ENCODE data around the gene CARM1.
"Not testable (repeated sequence)": the region's sequence is repeated elsewhere in the genome, so short reads cannot be mapped to it uniquely, and the experiment has no call there.

CARM1 gene

GRCh38 chr19:10935371-10936059 lies 64.2 kb downstream of the CARM1 start:
- DNase-seq: no peak

GRCh38 chr19:10936661-10937084 lies 65.3 kb downstream of the CARM1 start:
- peak; percentile 81 for DNase-seq

- not testable (repeated sequence) for DNase-seq
Measured at GRCh38 chr19:10941649-10942048, 70.3 kb downstream of the CARM1 start.

- DNase-seq: not testable (repeated sequence)
Measured at GRCh38 chr19:10943412-10943811, 72.1 kb downstream of the CARM1 start.

- DNase-seq: no peak
Measured at GRCh38 chr19:10945264-10945663, 73.9 kb downstream of the CARM1 start.

GRCh38 chr19:10946958-10947657 lies 75.8 kb downstream of the CARM1 start:
- no peak for DNase-seq

GRCh38 chr19:10952809-10953208 lies 81.5 kb downstream of the CARM1 start:
- no peak for DNase-seq

- not testable (repeated sequence) for DNase-seq
Measured at GRCh38 chr19:10959277-10959968, 88.1 kb downstream of the CARM1 start.

GRCh38 chr19:10960314-10961072 lies 89.1 kb downstream of the CARM1 start, which contains the start of gene SMARCA4:
Gene SMARCA4 (plus strand): TSS chr19:10961030. CDS start chr19:10984152, 23,122 bp downstream.
- peak; percentile 96 for DNase-seq

GRCh38 chr19:10961073-10961860 lies 89.9 kb downstream of the CARM1 start:
- peak; percentile 63 for DNase-seq

- no peak for DNase-seq
Measured at GRCh38 chr19:10962863-10963262, 91.5 kb downstream of the CARM1 start.

- no peak for DNase-seq
Measured at GRCh38 chr19:10963865-10964264, 92.5 kb downstream of the CARM1 start.

GRCh38 chr19:10964903-10965302 lies 93.5 kb downstream of the CARM1 start:
- no peak for DNase-seq

- no peak for DNase-seq
Measured at GRCh38 chr19:10965398-10965797, 94.0 kb downstream of the CARM1 start.

GRCh38 chr19:10966809-10967208 lies 95.5 kb downstream of the CARM1 start:
- no peak for DNase-seq

GRCh38 chr19:10968527-10969135 lies 97.3 kb downstream of the CARM1 start:
- DNase-seq: no peak

GRCh38 chr19:10971107-10971726 lies 99.9 kb downstream of the CARM1 start:
- DNase-seq: no peak
